HepG2 (cell line): ENCODE data around the gene KRTAP22-2. TPM values are rescaled to one million over a fixed set of nuclear protein-coding genes. Genes with fewer than 3 reads are reported as not detected.

Experiments used
- ATAC-seq: fragments of 200-7000 bp; cut with Tn5 transposase; 3 replicates; pipeline ENCODE4 v1.9.1; 2020; ENCODE audit warnings: mild to moderate bottlenecking, moderate library complexity
- BruUV-seq: library from RNA; stranded (reverse); fragments of 400-500 nt; replicated peaks from 2 replicates; lab custom pipeline; 2021; lab: Mats Ljungman, UMichigan
- CTCF ChIA-PET: fragments of 300-600 bp; formaldehyde crosslinking; extraction: SDS; loops from one replicate; lab custom pipeline; 2021; ENCODE audit warnings: low total read pairs, inconsistent platforms, low intra/inter-chr PET ratio; lab: Yijun Ruan, JAX
- POLR2A ChIA-PET: fragments of 350-600 bp; sonication (Branson Sonifier 250); formaldehyde crosslinking; loops from one replicate; lab custom pipeline; 2020; ENCODE audit warnings: antibody characterized with exemption, inconsistent platforms; lab: Yijun Ruan, JAX
- DNase-seq: peaks from one replicate; pipeline ENCODE4 v3.0.0-alpha.2; 2015; ENCODE audit warnings: low spot score
- FAIRE-seq: peaks from 3 replicates; lab custom pipeline; 2011; peaks lifted over from hg19 to GRCh38; lab: Jason Lieb, UNC
- H2AFZ ChIP-seq: one replicate; pipeline ENCODE4 v1.6.1; 2011; ENCODE audit warnings: low read length, inconsistent platforms
- H3K27ac ChIP-seq: fragments of 300-600 bp; 3 replicates; pipeline ENCODE4 v1.8.0; 2011; ENCODE audit warnings: mixed run types, mild to moderate bottlenecking, mixed read lengths, low read length, inconsistent platforms; ENCODE audit not compliant: insufficient read depth; ENCODE audit errors: extremely low read length
- H3K27me3 ChIP-seq, 2 experiments: fragments of 200-600 bp in 1 of 2; 2 replicates in 1 of 2; 3 replicates in 1 of 2; pipeline versions ENCODE4 v1.6.0 to v1.8.0; 2011; ENCODE audit warnings: low read length in 2 of 2, mild to moderate bottlenecking in 2 of 2, moderate library complexity in 2 of 2, inconsistent platforms in 1 of 2; ENCODE audit not compliant: insufficient read depth in 2 of 2, control insufficient read depth in 1 of 2
- H3K36me3 ChIP-seq, 2 experiments: fragments of 200-600 bp in 1 of 2; replicated peaks in 1 of 2; 2 replicates in 1 of 2; 3 replicates in 1 of 2; pipeline versions ENCODE4 v1.5.1 to v1.8.0; 2011; ENCODE audit warnings: low read length in 2 of 2, inconsistent platforms in 1 of 2; ENCODE audit not compliant: insufficient read depth in 2 of 2, control insufficient read depth in 1 of 2
- H3K4me1 ChIP-seq: 2 replicates; pipeline ENCODE4 v1.5.1; 2012; ENCODE audit warnings: low read length, inconsistent platforms; ENCODE audit not compliant: insufficient read depth
- H3K4me2 ChIP-seq: 2 replicates; pipeline ENCODE4 v1.6.0; 2011; ENCODE audit warnings: low read depth, low read length, inconsistent platforms
- H3K4me3 ChIP-seq, 3 experiments: fragments of 200-600 bp in 1 of 3; sonication (generic), shearing (Covaris generic) in 1 of 3; replicated peaks in 1 of 3; 2 replicates each; pipeline ENCODE4 v1.5.1; 2011 to 2016; ENCODE audit warnings: low read length in 3 of 3, inconsistent platforms in 2 of 3, low read depth in 2 of 3, mild to moderate bottlenecking in 2 of 3, control low read depth in 1 of 3, mixed read lengths in 1 of 3; ENCODE audit not compliant: insufficient read depth in 1 of 3
- H3K79me2 ChIP-seq: one replicate; pipeline ENCODE4 v1.6.1; 2011; ENCODE audit warnings: low read length, inconsistent platforms; ENCODE audit not compliant: insufficient read depth
- H3K9ac ChIP-seq: 2 replicates; pipeline ENCODE4 v1.6.0; 2011; ENCODE audit warnings: mild to moderate bottlenecking, low read depth, low read length, inconsistent platforms; ENCODE audit not compliant: insufficient read depth
- H3K9me3 ChIP-seq: 2 replicates; pipeline ENCODE4 v1.5.1; 2012; ENCODE audit warnings: mild to moderate bottlenecking, low read length
- H4K20me1 ChIP-seq: 2 replicates; pipeline ENCODE4 v1.6.0; 2011; ENCODE audit warnings: inconsistent platforms, mild to moderate bottlenecking, low read length, moderate library complexity; ENCODE audit not compliant: insufficient read depth
- CBX2 ChIP-seq, 2 experiments: fragments of 200-600 bp in 1 of 2; sonication (generic); formaldehyde crosslinking in 1 of 2; IDR thresholded peaks; 2 replicates each; pipeline versions ENCODE4 v1.7.0 to v1.8.1; 2018 to 2022; ENCODE audit warnings: low read depth in 2 of 2, low read length in 1 of 2, mild to moderate bottlenecking in 1 of 2, missing genetic modification reagents in 1 of 2
- EEA1 ChIP-seq: sonication (generic); formaldehyde crosslinking; IDR thresholded peaks from 2 replicates; pipeline ENCODE4 v1.5.1; 2020; ENCODE audit warnings: mild to moderate bottlenecking, missing genetic modification reagents, borderline replicate concordance
- KLF6 ChIP-seq: IDR thresholded peaks from 2 replicates; pipeline ENCODE4 v1.8.0; 2016; ENCODE audit warnings: missing biosample characterization, missing genetic modification reagents
- MATR3 ChIP-seq: sonication (generic); formaldehyde crosslinking; IDR thresholded peaks from 2 replicates; pipeline ENCODE4 v1.4.0; 2020; ENCODE audit warnings: missing genetic modification reagents
- MEF2D ChIP-seq: sonication (generic); formaldehyde crosslinking; IDR thresholded peaks from 2 replicates; pipeline ENCODE4 v1.5.1; 2020; ENCODE audit warnings: mild to moderate bottlenecking, missing genetic modification reagents
- RXRA ChIP-seq: sonication (generic); formaldehyde crosslinking; IDR thresholded peaks from 2 replicates; pipeline ENCODE4 v1.5.1; 2020; ENCODE audit warnings: missing genetic modification reagents
- SMARCE1 ChIP-seq: fragments of 450-650 bp; IDR thresholded peaks from 2 replicates; pipeline ENCODE4 v1.6.1; 2017; ENCODE audit warnings: borderline replicate concordance
- SMC3 ChIP-seq: IDR thresholded peaks from 2 replicates; pipeline ENCODE4 v1.6.1; 2011; ENCODE audit warnings: low read length, improper control_type of control experiment
- ZBTB20 ChIP-seq: sonication (generic); formaldehyde crosslinking; IDR thresholded peaks from 2 replicates; pipeline ENCODE4 v1.8.1; 2023; ENCODE audit warnings: missing genetic modification reagents, low read depth, mild to moderate bottlenecking, borderline replicate concordance
- ZNF143 ChIP-seq: sonication (generic); formaldehyde crosslinking; IDR thresholded peaks from 2 replicates; pipeline ENCODE4 v1.4.0; 2020; ENCODE audit warnings: missing genetic modification reagents
- ZNF256 ChIP-seq: sonication (generic); formaldehyde crosslinking; conservative IDR thresholded peaks from 2 replicates; pipeline ENCODE4 v1.4.0; 2020; ENCODE audit warnings: missing genetic modification reagents
- ZNF335 ChIP-seq: sonication (generic); formaldehyde crosslinking; IDR thresholded peaks from 2 replicates; pipeline ENCODE4 v1.4.0; 2020; ENCODE audit warnings: missing genetic modification reagents
- ZNF367 ChIP-seq: sonication (generic); formaldehyde crosslinking; IDR thresholded peaks from 2 replicates; pipeline ENCODE4 v1.4.0; 2020; ENCODE audit warnings: missing genetic modification reagents, borderline replicate concordance
- ZNF772 ChIP-seq: sonication (generic); formaldehyde crosslinking; IDR thresholded peaks from 2 replicates; pipeline ENCODE4 v1.5.0; 2020; ENCODE audit warnings: mild to moderate bottlenecking, missing genetic modification reagents
- in situ Hi-C: cut with HindIII; loops from 2 replicates; pipeline ENCODE4 v1.10.0; 2017; ENCODE audit warnings: low pct_unique_long_range_greater_than_20kb; ENCODE audit not compliant: extremely low pct_ligation_motif_present
- intact Hi-C: fragments of 100-400 bp; cut with micrococcal nuclease; formaldehyde crosslinking; loops from one replicate; pipeline ENCODE4 v1.10.0; 2022; ENCODE audit not compliant: unreplicated experiment
- polyA plus RNA-seq, 8 experiments: library from polyadenylated mRNA; depleted of rRNA in 3 of 8; stranded (reverse) in 7 of 8; unstranded in 1 of 8; fragments of >200 nt; fragmentation: Illumina TruSeq in 4 of 8; extraction: Trizol in 4 of 8; gene quantifications; 2 replicates each; pipeline versions ENCODE4 v1.2.1 to v1.2.3, GENCODE V29; 2011 to 2016; ENCODE audit warnings: low read depth in 4 of 8, missing spikeins in 1 of 8, mixed read lengths in 1 of 8; ENCODE audit not compliant: insufficient read depth in 1 of 8
- total RNA-seq, 5 experiments: library from RNA; depleted of rRNA; stranded (reverse); fragments of >200 nt; fragmentation: Illumina TruSeq; extraction: Trizol; gene quantifications; 2 replicates each; pipeline ENCODE4 v1.2.3, GENCODE V29; 2016; ENCODE audit warnings: low read depth in 1 of 5
- TF ChIP-seq, protein P1 (sequence below): fragments of 450-650 bp; IDR thresholded peaks from 2 replicates; pipeline ENCODE4 v1.6.1; 2017
- TF ChIP-seq, protein P2 (sequence below): sonication (generic); formaldehyde crosslinking; IDR thresholded peaks from 2 replicates; pipeline ENCODE4 v1.4.0; 2020; ENCODE audit warnings: missing genetic modification reagents; ENCODE audit errors: not compliant biosample characterization
- TF ChIP-seq, protein P3 (sequence below): sonication (generic); formaldehyde crosslinking; IDR thresholded peaks from 2 replicates; pipeline ENCODE4 v1.4.0; 2020; ENCODE audit warnings: mild to moderate bottlenecking, missing genetic modification reagents
- TF ChIP-seq, protein P4 (sequence below): sonication (generic); formaldehyde crosslinking; IDR thresholded peaks from 2 replicates; pipeline ENCODE4 v1.4.0; 2020; ENCODE audit warnings: missing genetic modification reagents, borderline replicate concordance

The KRTAP22-2 gene
- total and polyA plus RNA-seq, 2 of the 13 experiments (the other 11 are each of a cell fraction or from before 2014, with no cell fraction given), result not detected

DNA sequence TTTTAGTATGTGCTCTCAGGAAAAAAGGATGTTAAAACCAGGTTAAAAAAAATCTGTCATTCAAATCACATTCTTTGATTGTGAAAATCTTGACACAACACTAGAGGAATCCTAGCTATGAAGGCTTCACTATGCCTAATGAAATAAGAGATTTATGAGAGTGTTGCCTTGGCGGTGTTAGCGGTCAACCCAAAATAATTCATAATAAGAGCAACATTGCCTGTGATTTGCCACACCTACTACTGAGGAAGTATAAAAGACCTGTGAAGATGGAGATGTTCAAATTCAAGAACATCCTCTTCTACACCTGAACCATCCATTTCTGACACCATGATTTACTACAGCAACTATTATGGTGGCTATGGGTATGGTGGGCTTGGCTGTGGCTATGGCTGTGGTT, 25.9 kb upstream of the KRTAP22-2 start, which contains the start of gene KRTAP20-1 (continued):
- TF ChIP-seq, protein P1, sequence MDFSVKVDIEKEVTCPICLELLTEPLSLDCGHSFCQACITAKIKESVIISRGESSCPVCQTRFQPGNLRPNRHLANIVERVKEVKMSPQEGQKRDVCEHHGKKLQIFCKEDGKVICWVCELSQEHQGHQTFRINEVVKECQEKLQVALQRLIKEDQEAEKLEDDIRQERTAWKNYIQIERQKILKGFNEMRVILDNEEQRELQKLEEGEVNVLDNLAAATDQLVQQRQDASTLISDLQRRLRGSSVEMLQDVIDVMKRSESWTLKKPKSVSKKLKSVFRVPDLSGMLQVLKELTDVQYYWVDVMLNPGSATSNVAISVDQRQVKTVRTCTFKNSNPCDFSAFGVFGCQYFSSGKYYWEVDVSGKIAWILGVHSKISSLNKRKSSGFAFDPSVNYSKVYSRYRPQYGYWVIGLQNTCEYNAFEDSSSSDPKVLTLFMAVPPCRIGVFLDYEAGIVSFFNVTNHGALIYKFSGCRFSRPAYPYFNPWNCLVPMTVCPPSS, result no peak
- TF ChIP-seq MATR3 (CRISPR knock-in tag) (no peak), MEF2D (CRISPR knock-in tag) (no peak), SMC3 (no peak), RXRA (CRISPR knock-in tag) (no peak), ZBTB20 (no peak), ZNF143 (CRISPR knock-in tag) (no peak)
- TF ChIP-seq, protein P2, sequence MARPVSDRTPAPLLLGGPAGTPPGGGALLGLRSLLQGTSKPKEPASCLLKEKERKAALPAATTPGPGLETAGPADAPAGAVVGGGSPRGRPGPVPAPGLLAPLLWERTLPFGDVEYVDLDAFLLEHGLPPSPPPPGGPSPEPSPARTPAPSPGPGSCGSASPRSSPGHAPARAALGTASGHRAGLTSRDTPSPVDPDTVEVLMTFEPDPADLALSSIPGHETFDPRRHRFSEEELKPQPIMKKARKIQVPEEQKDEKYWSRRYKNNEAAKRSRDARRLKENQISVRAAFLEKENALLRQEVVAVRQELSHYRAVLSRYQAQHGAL, result no peak
- TF ChIP-seq, protein P3, sequence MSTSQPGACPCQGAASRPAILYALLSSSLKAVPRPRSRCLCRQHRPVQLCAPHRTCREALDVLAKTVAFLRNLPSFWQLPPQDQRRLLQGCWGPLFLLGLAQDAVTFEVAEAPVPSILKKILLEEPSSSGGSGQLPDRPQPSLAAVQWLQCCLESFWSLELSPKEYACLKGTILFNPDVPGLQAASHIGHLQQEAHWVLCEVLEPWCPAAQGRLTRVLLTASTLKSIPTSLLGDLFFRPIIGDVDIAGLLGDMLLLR (CRISPR knock-in tag), result no peak

DNA sequence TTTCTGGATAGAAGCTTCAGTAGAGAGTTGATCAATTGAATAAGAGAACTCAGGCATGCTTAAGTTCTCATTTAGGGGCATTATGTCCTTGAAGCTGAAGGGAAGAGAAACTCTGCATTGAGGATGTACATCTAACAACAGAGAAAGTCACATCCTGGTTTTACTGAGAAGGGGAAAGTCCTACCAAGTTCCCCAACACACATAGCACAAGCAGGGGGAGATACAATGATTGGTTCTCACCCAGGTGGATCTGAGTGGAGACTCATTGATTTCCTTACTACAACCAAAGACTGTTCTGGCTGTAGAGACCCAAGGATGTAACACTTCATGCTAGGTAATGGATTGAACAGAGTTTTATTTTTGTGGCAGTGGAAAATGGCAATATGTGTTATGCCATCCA, 25.0 kb upstream of the KRTAP22-2 start:
- Histone ChIP-seq H3K36me3 (no peaks in the 10 kb centered on the region), H3K4me3 (no peak overlapping the region), H3K27me3 (no peaks in the 10 kb centered on the region), H3K9me3 (peaks cover 83% of the 10 kb centered on the region), H3K79me2 (no peaks in the 10 kb centered on the region), H3K4me2 (no peak overlapping the region), H3K4me1 (no peaks in the 10 kb centered on the region), H2AFZ (no peak overlapping the region), H3K9ac (no peak overlapping the region), H3K27ac (no peak overlapping the region), H4K20me1 (no peaks in the 10 kb centered on the region)
- in situ Hi-C loops, result no loop called here
- no peak for FAIRE-seq
- BruUV-seq, result no TSS peak
- DNase-seq, result no peak
- POLR2A ChIA-PET, result no interaction called here
- ATAC-seq, result no peak
- intact Hi-C loops, result no loop called here
- CTCF ChIA-PET, result no interaction called here
- TF ChIP-seq KLF6 (CRISPR knock-in tag) (no peak), SMARCE1 (no peak), EEA1 (no peak), ZNF772 (CRISPR knock-in tag) (no peak), ZNF335 (CRISPR knock-in tag) (no peak), ZNF367 (no peak), ZNF256 (CRISPR knock-in tag) (no peak), CBX2 (IDR thresholded peaks at IDR 0.05; ENCODE audit: low read depth, low read length) (no peak), CBX2 (CRISPR knock-in tag; IDR thresholded peaks at IDR 0.05; ENCODE audit: low read depth) (no peak)
- TF ChIP-seq, protein P4, sequence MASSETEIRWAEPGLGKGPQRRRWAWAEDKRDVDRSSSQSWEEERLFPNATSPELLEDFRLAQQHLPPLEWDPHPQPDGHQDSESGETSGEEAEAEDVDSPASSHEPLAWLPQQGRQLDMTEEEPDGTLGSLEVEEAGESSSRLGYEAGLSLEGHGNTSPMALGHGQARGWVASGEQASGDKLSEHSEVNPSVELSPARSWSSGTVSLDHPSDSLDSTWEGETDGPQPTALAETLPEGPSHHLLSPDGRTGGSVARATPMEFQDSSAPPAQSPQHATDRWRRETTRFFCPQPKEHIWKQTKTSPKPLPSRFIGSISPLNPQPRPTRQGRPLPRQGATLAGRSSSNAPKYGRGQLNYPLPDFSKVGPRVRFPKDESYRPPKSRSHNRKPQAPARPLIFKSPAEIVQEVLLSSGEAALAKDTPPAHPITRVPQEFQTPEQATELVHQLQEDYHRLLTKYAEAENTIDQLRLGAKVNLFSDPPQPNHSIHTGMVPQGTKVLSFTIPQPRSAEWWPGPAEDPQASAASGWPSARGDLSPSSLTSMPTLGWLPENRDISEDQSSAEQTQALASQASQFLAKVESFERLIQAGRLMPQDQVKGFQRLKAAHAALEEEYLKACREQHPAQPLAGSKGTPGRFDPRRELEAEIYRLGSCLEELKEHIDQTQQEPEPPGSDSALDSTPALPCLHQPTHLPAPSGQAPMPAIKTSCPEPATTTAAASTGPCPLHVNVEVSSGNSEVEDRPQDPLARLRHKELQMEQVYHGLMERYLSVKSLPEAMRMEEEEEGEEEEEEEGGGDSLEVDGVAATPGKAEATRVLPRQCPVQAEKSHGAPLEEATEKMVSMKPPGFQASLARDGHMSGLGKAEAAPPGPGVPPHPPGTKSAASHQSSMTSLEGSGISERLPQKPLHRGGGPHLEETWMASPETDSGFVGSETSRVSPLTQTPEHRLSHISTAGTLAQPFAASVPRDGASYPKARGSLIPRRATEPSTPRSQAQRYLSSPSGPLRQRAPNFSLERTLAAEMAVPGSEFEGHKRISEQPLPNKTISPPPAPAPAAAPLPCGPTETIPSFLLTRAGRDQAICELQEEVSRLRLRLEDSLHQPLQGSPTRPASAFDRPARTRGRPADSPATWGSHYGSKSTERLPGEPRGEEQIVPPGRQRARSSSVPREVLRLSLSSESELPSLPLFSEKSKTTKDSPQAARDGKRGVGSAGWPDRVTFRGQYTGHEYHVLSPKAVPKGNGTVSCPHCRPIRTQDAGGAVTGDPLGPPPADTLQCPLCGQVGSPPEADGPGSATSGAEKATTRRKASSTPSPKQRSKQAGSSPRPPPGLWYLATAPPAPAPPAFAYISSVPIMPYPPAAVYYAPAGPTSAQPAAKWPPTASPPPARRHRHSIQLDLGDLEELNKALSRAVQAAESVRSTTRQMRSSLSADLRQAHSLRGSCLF (CRISPR knock-in tag), result no peak
